HG03139 (cell line): Measurements from ENCODE around the gene SLC36A3.
"Not testable (repeated sequence)": the region's sequence is repeated elsewhere in the genome, so short reads cannot be mapped to it uniquely, and the experiment has no call there.

Source experiments
- ATAC-seq: cut with Tn5 transposase; IDR thresholded peaks from one replicate; pipeline ENCODE4 v1.9.1; 2021; ENCODE audit not compliant: unreplicated experiment

The SLC36A3 gene

GRCh38 chr5:151309266-151309665 lies 5.7 kb upstream of the SLC36A3 start:
- not testable (repeated sequence) for ATAC-seq

GRCh38 chr5:151298063-151298855 lies 5.3 kb downstream of the SLC36A3 start:
- no peak for ATAC-seq

- no peak for ATAC-seq
Measured at GRCh38 chr5:151296974-151297373, 6.6 kb downstream of the SLC36A3 start.

- ATAC-seq: no peak
Measured at GRCh38 chr5:151296478-151296830, 7.1 kb downstream of the SLC36A3 start.

- no peak for ATAC-seq
Measured at GRCh38 chr5:151295791-151296477, 7.6 kb downstream of the SLC36A3 start.

- no peak for ATAC-seq
Measured at GRCh38 chr5:151295138-151295537, 8.4 kb downstream of the SLC36A3 start.

GRCh38 chr5:151293624-151294023 lies 9.9 kb downstream of the SLC36A3 start:
- ATAC-seq: no peak

- no peak for ATAC-seq
Measured at GRCh38 chr5:151288180-151288579, 15.4 kb downstream of the SLC36A3 start.

GRCh38 chr5:151286246-151286645 lies 17.3 kb downstream of the SLC36A3 start:
- no peak for ATAC-seq

GRCh38 chr5:151285683-151286082 lies 17.9 kb downstream of the SLC36A3 start:
- no peak for ATAC-seq

GRCh38 chr5:151284392-151284967 lies 19.1 kb downstream of the SLC36A3 start:
- no peak for ATAC-seq

GRCh38 chr5:151283120-151283825 lies 20.3 kb downstream of the SLC36A3 start:
- ATAC-seq: no peak

- ATAC-seq: no peak
Measured at GRCh38 chr5:151281001-151281639, 22.4 kb downstream of the SLC36A3 start.

- no peak for ATAC-seq
Measured at GRCh38 chr5:151280443-151280842, 23.1 kb downstream of the SLC36A3 start.

GRCh38 chr5:151278845-151279244 lies 24.7 kb downstream of the SLC36A3 start:
- no peak for ATAC-seq

GRCh38 chr5:151275803-151276202 lies 27.8 kb downstream of the SLC36A3 start:
- ATAC-seq: no peak

GRCh38 chr5:151274666-151275065 lies 28.9 kb downstream of the SLC36A3 start:
- ATAC-seq: no peak

- no peak for ATAC-seq
Measured at GRCh38 chr5:151271336-151271735, 32.2 kb downstream of the SLC36A3 start.

GRCh38 chr5:151270599-151270998 lies 33.0 kb downstream of the SLC36A3 start:
- peak; percentile 73 for ATAC-seq

GRCh38 chr5:151267491-151268260 lies 35.9 kb downstream of the SLC36A3 start:
- no peak for ATAC-seq
